ENCODE measurements around the gene PKD2L2. TPM values are rescaled to one million over a fixed set of nuclear protein-coding genes. Genes with fewer than 3 reads are reported as not detected.

PKD2L2 gene
- total and polyA plus RNA-seq, 10 of the 15 experiments (the other 5 are each of a cell fraction or from before 2014, with no cell fraction given), result 0.11 to 0.86 (median 0.26) TPM; not detected in 4

DNA sequence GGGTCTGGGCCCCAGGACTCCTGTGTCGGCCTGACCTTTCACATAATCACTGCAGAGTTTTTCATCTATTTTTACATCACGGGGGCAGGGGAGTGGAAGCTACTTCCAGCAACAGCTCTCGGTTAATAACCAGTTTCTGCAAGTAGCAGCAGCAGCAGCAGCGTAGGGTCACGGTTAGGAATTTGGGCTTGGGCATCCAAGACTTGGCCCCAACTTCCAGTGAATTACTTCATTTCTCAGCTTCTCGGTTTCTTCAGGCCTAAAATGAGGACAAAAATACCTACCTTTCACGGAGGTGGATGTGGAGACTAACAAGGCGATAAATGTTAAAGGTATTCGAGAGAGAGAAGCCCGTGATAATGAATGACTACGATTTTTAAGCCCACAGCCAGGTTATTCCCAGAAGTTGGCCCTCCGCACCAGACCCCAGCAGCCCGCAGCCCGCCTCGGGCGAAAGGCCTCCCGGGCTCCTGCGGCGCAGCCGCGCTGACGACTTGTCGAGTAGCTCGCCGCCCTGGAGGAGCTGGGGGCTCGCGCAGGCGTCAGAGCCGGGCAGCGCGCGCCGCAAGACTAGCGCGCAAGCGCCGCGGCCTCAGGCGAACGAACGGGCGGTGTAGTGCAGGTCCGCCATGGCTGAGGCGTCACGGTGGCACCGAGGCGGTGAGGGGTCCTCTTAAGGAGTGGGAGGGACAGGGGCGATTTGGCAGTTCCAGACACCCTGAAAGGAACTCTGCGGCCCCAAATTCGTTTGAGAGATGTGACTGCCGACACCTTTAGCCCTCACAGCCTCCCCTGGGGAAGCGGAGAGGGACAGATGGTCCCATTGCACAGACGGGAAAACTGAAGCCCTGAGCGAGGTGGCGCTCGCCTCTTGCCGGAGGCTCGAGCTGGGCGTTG, at the start of gene PKD2L2 (continued):
- TF ChIP-seq, protein P1, sequence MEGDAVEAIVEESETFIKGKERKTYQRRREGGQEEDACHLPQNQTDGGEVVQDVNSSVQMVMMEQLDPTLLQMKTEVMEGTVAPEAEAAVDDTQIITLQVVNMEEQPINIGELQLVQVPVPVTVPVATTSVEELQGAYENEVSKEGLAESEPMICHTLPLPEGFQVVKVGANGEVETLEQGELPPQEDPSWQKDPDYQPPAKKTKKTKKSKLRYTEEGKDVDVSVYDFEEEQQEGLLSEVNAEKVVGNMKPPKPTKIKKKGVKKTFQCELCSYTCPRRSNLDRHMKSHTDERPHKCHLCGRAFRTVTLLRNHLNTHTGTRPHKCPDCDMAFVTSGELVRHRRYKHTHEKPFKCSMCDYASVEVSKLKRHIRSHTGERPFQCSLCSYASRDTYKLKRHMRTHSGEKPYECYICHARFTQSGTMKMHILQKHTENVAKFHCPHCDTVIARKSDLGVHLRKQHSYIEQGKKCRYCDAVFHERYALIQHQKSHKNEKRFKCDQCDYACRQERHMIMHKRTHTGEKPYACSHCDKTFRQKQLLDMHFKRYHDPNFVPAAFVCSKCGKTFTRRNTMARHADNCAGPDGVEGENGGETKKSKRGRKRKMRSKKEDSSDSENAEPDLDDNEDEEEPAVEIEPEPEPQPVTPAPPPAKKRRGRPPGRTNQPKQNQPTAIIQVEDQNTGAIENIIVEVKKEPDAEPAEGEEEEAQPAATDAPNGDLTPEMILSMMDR (IDR thresholded peaks at IDR 0.05 in 2 of 3, conservative IDR thresholded peaks at IDR 0.05 in 1 of 3; ENCODE audit: control insufficient read depth in 2 of 3, extremely low read depth in 1 of 3, insufficient read depth in 1 of 3, low read depth in 3 of 3, low read length in 3 of 3), result peak in 2 of 3 experiments; percentile 7 to 12; a peak in 1 of 6 replicates
- no peak for TF ChIP-seq KDM1A (IDR thresholded peaks at IDR 0.05; ENCODE audit: borderline replicate concordance)
- TF ChIP-seq POLR2A (IDR thresholded peaks at IDR 0.05; ENCODE audit: low read depth, low read length), result peak; percentile 99
- TF ChIP-seq ZBED1 (IDR thresholded peaks at IDR 0.05; ENCODE audit: borderline replicate concordance), result no peak
- TF ChIP-seq BMI1 (IDR thresholded peaks at IDR 0.05; ENCODE audit: borderline replicate concordance), result no peak
- peak; percentile 76 for TF ChIP-seq SMAD5 (IDR thresholded peaks at IDR 0.05; ENCODE audit: low read depth)
- no peak for TF ChIP-seq SMC3 (IDR thresholded peaks at IDR 0.05; ENCODE audit: borderline replicate concordance, low read length)
- TF ChIP-seq TARDBP (IDR thresholded peaks at IDR 0.05; ENCODE audit: borderline replicate concordance), result no peak
- TF ChIP-seq ZNF207 (IDR thresholded peaks at IDR 0.05; ENCODE audit: borderline replicate concordance), result 0 out of 2 replicates have a peak, but pooled peaks have one; percentile 41
- TF ChIP-seq, protein P2, sequence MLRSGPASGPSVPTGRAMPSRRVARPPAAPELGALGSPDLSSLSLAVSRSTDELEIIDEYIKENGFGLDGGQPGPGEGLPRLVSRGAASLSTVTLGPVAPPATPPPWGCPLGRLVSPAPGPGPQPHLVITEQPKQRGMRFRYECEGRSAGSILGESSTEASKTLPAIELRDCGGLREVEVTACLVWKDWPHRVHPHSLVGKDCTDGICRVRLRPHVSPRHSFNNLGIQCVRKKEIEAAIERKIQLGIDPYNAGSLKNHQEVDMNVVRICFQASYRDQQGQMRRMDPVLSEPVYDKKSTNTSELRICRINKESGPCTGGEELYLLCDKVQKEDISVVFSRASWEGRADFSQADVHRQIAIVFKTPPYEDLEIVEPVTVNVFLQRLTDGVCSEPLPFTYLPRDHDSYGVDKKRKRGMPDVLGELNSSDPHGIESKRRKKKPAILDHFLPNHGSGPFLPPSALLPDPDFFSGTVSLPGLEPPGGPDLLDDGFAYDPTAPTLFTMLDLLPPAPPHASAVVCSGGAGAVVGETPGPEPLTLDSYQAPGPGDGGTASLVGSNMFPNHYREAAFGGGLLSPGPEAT (IDR thresholded peaks at IDR 0.05; ENCODE audit: low read depth), result no peak
- no peak for TF ChIP-seq FOS (IDR thresholded peaks at IDR 0.05; ENCODE audit: borderline replicate concordance, extremely low read depth, insufficient read length)
- TF ChIP-seq CREB1 (IDR thresholded peaks at IDR 0.05; ENCODE audit: low read depth), result peak; percentile 73; the same call in 1 of the 2 replicates
- TF ChIP-seq, protein P3, sequence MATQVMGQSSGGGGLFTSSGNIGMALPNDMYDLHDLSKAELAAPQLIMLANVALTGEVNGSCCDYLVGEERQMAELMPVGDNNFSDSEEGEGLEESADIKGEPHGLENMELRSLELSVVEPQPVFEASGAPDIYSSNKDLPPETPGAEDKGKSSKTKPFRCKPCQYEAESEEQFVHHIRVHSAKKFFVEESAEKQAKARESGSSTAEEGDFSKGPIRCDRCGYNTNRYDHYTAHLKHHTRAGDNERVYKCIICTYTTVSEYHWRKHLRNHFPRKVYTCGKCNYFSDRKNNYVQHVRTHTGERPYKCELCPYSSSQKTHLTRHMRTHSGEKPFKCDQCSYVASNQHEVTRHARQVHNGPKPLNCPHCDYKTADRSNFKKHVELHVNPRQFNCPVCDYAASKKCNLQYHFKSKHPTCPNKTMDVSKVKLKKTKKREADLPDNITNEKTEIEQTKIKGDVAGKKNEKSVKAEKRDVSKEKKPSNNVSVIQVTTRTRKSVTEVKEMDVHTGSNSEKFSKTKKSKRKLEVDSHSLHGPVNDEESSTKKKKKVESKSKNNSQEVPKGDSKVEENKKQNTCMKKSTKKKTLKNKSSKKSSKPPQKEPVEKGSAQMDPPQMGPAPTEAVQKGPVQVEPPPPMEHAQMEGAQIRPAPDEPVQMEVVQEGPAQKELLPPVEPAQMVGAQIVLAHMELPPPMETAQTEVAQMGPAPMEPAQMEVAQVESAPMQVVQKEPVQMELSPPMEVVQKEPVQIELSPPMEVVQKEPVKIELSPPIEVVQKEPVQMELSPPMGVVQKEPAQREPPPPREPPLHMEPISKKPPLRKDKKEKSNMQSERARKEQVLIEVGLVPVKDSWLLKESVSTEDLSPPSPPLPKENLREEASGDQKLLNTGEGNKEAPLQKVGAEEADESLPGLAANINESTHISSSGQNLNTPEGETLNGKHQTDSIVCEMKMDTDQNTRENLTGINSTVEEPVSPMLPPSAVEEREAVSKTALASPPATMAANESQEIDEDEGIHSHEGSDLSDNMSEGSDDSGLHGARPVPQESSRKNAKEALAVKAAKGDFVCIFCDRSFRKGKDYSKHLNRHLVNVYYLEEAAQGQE (IDR thresholded peaks at IDR 0.05; ENCODE audit: low read depth, low read length), result no peak
- TF ChIP-seq BACH1 (IDR thresholded peaks at IDR 0.05; ENCODE audit: borderline replicate concordance), result peak; percentile 73; the same call in 1 of the 2 replicates
- TF ChIP-seq, protein P4, sequence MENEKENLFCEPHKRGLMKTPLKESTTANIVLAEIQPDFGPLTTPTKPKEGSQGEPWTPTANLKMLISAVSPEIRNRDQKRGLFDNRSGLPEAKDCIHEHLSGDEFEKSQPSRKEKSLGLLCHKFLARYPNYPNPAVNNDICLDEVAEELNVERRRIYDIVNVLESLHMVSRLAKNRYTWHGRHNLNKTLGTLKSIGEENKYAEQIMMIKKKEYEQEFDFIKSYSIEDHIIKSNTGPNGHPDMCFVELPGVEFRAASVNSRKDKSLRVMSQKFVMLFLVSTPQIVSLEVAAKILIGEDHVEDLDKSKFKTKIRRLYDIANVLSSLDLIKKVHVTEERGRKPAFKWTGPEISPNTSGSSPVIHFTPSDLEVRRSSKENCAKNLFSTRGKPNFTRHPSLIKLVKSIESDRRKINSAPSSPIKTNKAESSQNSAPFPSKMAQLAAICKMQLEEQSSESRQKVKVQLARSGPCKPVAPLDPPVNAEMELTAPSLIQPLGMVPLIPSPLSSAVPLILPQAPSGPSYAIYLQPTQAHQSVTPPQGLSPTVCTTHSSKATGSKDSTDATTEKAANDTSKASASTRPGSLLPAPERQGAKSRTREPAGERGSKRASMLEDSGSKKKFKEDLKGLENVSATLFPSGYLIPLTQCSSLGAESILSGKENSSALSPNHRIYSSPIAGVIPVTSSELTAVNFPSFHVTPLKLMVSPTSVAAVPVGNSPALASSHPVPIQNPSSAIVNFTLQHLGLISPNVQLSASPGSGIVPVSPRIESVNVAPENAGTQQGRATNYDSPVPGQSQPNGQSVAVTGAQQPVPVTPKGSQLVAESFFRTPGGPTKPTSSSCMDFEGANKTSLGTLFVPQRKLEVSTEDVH (IDR thresholded peaks at IDR 0.05; ENCODE audit: low read depth, partially characterized antibody), result no peak
- TF ChIP-seq EGR1 (IDR thresholded peaks at IDR 0.05; ENCODE audit: borderline replicate concordance in 1 of 2, low read depth in 2 of 2, low read length in 2 of 2), result no peak
- TF ChIP-seq, protein P5, sequence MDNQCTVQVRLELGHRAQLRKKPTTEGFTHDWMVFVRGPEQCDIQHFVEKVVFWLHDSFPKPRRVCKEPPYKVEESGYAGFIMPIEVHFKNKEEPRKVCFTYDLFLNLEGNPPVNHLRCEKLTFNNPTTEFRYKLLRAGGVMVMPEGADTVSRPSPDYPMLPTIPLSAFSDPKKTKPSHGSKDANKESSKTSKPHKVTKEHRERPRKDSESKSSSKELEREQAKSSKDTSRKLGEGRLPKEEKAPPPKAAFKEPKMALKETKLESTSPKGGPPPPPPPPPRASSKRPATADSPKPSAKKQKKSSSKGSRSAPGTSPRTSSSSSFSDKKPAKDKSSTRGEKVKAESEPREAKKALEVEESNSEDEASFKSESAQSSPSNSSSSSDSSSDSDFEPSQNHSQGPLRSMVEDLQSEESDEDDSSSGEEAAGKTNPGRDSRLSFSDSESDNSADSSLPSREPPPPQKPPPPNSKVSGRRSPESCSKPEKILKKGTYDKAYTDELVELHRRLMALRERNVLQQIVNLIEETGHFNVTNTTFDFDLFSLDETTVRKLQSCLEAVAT (IDR thresholded peaks at IDR 0.05), result no peak
